NOMO-1 treated with dmso at 0.1 percent for 144 hours (cell line): Measurements from ENCODE around the gene PITX1.

Experiments
- DNase-seq: peaks from one replicate; lab custom pipeline; 2025; ENCODE audit not compliant: unreplicated experiment; lab: John Stamatoyannopoulos, UW

The PITX1 gene

GRCh38 chr5:135042595-135042994, 8.6 kb upstream of the PITX1 start:
- DNase-seq = no peak

- DNase-seq = no peak
These were observed 7.7 kb upstream of the PITX1 start for GRCh38 chr5:135041726-135042125.

DNA sequence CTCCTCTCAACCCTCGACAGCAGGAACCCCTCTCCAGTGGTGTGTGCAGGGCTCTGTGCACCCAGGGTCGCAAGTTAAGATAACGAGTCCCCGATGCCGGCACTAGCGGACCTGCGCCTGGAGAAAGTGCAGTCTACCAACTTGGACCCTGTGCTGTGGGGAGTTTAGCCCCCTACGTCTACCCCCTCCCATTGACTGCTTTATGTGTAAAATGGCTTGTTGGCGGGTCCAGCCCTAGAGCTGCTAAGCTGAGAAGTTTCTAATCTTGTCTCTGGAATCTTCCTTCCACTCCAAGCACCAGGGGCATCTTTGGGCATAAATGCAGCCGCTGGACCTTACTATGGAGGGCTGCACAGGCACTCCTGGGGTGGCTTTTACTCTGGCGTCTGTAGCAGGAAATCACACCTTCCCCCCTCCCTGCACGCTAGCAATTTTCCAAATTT, 7.1 kb upstream of the PITX1 start:
- no peak for DNase-seq

- no peak for DNase-seq
These were observed 6.5 kb upstream of the PITX1 start for GRCh38 chr5:135040333-135041144.

DNA sequence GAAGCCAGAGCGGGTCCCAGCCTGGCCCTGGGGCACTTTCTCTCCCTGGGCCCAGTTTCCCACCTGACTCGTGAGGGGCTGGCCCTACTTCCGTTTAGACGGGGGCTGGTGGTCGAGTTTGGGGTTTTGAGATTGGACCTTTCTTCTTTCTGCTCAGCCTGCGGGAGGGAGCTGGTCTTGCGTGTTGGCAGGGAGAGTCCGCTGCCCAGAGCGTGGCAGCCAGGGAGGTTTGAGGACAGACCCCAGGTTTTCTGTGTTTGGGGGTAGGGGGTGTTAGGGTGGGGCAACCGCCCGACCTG, 6.0 kb upstream of the PITX1 start:
- DNase-seq = no peak

DNA sequence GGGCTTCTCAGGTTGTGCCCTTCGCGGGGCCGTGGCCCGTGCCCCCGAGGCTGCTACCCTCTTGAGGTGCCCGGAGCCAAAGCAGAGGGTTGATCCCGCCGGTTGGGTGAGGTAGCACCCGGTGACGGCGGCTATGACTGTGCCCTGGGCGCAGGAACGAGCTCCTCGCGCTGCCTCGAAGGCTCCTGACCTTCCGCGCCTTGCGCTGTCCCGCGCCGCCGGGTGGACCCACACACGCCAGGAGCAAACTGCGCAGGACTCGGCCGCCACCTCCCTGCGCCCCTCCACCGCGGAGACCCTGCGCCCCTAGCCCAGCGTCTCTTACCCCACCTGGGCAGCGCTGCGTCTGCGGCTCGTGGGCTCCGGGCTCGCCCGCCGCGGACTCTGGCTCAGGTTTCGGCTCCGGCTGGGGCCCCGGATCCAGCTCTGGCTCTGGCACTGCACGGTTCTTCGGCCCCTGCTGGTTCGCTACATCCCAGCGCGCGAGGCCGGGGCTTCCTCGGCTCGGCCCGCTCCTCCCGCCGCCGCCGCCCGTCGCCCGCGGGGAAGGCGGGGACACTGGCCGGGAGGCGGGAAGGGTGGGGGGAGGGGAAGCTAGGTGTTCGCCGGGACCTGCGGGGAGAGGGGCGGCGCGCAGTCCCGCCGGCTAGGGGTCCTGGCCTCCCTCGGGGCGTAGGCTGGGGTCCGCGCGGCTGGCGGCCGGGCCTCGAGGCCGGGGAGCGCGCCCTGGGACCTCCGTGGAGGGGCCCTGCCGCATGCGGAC, 5.4 kb upstream of the PITX1 start:
- DNase-seq = no peak

DNA sequence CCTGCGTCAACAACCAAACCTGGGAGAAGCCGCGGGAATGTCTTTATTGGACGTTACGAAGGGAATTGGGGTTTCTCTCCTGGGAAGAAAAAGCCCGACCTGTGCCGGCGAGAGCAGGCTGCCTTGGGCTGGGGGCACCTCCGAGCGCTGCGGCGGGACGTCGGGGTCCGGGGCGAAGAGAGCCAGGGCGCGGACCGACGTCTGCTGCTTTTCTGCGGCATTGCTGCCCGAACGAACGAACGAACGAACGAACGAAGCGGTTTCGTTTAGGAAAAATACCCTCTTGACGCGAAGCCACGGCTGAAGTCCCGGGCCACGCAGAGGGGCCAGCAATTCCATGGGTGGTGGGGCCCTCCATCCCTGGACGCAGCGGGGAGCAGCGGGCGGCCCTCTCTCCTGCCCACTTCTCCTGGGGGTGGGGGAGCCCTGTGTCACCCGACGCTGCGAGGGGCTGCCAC, 4.8 kb upstream of the PITX1 start:
- no peak for DNase-seq

DNA sequence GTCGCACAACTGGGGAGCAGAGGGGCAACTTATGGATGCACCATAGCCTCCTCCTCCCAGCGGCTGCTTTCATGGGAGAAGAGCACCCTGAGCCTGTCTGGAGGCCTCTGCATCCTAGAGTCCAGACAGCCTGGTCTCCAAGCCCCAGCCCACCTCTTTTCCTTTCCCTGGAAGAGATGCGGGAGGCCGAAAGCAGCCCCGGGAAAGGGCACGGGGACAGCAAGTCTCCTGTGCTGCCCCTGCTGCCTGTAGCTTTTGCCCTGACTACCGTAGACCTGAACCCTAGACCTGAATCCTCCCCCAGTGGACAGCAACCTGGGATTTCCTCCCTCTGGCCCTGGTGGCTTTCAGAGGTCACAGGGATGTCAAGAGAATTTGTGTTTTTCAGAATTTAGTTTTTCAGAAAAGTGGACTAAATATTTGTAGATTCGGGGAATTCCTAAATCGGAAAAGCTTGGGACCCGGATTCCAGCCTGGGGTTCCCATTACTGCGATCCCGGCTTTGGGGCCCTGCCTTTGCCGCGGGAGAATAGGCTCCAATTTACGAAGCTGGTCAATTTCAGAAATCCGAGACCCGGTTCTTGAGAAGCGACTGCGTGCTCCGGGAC, 4.3 kb upstream of the PITX1 start:
- DNase-seq = no peak

DNA sequence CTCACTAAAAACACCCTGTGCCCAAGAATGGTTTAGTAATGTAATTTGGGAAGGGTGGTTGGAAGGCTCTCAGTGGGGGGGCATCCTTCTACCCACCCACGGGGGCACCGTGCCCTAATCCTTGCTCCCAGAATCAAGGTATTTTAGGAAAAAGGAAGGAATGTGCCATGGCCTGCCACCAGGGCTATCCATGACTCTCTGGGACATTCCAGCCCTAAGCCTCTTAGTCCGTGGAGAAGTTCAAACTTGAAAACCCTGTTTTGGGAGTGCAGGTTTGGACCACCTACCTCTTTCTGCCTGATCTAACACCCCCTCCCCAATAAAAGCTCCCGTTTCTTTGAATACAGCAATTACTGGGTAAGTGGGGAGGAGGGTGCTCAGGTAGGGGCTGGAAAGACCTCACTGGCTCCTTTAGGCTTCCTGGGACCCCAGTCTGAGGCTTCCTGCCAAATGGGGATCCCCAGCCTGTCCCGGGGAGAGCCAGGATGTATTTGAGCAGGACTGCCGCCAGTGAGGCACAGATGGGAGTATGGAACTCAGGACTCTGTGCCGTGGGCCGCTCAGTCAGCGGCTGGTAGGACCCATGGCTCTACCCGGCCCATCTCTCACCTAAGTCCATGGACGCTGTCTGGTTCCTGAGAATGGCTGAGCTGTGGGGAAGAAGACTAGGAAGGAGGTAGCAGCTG, 3.6 kb upstream of the PITX1 start:
- DNase-seq = no peak

DNA sequence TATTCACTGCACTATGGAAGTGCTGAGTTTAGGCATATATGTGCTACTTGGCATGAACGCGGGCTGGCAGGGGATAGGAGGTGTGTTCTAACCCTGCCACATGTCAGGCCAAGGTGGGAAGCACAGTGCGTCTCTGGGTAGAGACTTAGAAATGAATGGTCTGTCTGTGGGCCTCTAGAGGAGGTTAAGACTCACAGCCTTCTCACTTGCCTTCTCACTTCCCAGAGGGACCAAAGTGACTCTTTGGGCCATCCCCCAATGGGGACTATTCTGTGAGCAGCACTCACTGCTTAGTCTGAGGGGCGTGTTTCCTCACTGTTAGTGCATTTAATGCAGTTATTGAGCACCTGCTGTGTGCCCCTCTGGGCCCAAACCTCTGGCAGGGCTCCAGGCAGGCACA, 2.4 kb upstream of the PITX1 start:
- no peak for DNase-seq

DNA sequence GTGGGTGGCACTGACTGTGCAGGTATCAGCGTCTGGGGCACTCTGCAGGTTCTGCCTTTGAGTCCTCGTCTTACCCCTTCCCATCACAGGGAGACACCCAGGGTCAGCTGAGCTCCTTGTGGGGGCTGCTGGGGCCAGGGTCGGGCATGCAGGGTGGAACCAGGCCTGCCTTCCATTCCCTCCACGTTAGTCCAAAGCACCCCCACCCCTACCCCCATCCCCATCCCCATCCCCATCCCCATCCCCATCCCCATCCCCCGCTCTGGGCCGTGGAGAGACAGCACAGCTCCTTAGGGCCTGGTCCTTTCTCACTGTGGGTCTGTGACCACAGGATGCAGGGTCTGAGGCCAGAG, 1.6 kb upstream of the PITX1 start:
- DNase-seq = no peak

DNA sequence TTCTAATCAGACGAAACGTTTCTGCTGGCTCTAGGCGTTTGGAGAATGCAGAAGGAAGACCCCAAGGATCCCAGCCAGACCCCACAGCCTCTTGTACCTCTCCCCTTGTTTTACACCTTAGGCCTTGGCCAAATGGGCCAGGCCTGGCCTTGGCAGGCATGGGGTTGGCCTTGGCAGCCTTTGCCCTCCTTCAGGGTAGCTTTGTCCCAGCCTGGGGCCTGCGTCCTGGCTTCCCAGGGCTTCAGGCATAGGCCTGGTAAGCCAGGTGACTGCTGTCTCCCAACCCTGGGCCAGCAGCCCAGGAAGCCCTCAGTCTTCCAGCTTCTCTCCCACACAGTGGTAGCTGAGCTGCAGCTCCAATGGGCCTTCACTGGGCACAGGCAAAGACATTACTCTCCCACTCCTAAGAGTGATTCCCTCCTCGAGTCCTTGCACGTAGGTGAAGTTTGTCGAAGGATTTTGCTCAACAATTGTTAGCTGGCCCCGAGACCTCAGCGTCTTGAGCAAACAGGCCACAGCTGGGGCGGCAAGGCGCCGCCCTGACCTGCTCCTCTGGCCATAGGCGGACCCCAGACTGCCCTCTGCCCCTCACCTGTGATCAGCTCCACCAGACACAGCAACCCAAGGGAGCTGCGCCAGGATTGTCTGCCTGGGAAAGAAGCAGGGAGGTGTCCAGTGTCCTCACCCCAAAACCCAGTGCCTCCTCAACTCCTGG, 1.1 kb upstream of the PITX1 start:
- DNase-seq = no peak

DNA sequence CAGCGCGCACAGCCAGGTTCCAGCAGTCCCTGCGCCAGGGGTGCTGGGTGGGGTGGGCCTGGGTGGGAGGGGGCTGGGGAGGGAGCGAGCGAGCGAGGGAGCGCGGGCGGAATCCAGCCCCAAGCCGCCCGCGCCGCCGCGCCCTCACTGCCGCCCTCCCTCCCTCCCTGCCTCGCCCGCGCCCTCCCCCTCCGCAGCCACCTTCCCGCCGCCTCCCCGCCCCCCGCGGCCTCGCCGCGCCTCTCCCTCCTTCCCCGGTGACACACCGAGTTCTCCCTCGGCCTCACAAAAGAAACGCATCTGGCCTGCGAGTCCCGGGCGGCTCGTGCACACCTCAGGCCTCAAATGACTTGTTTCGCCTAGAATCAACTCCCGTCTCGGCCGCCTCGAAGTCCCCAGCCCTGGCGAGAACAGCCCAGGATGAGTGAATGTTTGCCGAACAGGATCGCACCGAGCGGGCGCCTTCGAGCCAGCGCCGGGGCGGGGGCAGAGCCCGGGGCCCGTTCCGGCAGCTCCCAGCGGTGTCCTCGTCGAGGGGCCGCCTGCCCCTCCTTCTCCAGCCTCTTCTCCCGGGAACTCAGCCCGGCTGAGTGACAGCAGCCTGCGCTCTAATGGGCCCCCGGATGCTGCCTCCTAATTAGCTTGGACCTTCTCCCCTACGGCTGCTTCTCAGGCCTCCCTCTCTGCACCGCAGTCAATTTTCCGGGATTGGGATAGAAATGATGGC, 371 bp upstream of the PITX1 start:
- DNase-seq = no peak

- no peak for DNase-seq
These were observed 798 bp downstream of the PITX1 start for GRCh38 chr5:135032999-135033861.

- no peak for DNase-seq
These were observed 1.4 kb downstream of the PITX1 start for GRCh38 chr5:135032695-135032998.

DNA sequence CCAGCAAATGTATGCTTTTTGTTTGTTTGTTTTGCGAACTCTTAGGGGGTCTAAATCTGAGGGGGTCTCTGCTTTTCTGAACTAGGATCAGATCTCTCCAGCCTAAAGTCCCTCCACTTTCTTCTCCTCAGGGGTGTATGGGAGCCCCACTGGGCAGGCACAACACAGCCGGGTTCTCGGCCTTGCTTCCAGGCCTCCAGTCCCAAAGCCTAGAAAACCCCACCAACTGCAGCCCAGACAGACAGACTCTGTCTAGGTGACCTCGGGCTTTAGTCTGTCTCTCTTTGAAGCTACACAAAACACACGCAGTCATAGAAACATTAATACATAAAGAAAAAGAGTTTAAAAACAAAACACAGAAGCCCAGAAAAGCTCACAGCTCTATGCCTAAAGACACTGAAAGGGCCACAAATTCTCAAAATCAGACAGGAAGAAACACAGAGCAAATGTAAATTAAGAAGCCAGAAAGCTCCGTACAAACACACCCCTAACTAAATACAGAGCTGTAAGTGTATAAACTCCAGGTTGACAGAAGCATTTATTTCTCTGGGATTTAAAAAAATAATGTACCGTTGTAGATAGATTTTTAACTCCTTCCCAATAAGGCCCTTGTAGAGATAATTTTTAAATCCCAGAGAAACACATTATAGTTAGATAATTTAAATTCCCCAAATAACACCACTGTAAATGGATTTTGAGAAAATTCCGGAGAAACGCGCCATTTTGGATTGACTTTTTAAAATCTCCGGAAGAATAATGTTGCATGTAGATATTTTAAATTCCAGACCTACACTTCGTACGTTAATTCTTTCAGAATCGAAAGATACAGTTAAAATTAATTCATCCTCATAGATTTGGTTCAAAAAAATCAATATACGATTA, 2.0 kb downstream of the PITX1 start:
- DNase-seq = no peak

DNA sequence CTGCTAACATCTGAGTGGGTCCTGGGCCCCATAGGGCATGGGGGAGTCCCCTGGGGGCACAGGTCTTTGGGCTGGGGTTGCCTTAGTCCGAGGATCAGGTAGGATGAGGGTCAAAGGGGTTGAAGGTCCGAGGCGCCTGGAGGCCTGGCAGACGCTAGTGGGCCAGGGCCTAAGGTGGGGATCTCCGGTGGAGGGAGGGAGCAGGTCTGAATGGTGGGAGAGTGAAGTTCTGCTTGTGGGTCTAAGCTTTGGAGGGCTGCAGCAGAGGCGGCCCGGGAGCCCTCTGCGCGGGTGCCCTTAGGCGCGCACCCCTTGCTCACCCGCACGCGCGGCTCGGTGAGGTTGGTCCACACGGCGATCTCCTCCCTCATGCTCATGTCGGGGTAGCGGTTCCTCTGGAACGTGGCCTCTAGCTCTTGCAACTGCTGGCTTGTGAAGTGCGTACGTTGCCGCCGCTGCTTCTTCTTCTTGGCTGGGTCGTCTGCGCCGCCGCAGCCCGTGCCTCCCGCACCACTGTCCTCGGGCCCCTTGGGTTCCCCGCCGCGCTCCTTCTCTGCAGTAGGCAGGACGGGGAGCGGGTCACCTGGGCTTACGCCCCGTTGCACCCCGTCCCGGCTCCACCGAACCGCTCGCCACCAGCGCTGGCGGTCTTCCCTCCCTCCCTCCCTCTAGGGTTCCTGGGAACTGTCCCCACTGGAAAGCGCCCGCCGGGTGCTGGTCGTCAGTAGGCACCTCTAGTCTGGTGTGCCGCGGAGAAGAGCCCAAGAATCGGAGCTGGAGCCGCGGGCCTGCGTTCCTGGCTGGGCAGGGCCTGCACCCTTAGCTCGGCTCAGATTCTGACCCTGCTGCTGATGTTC, 2.8 kb downstream of the PITX1 start:
- no peak for DNase-seq
